HepG2 (cell line): ENCODE data around the gene TMEM232. TPM values are rescaled to one million over a fixed set of nuclear protein-coding genes. Genes with fewer than 3 reads are reported as not detected.
A peak's percentile ranks its signal among the peaks of the same experiment; 100 is the strongest.

Experiments
- ATAC-seq: fragments of 200-7000 bp; cut with Tn5 transposase; 3 replicates; pipeline ENCODE4 v1.9.1; 2020; ENCODE audit warnings: mild to moderate bottlenecking, moderate library complexity
- BruUV-seq: library from RNA; stranded (reverse); fragments of 400-500 nt; replicated peaks from 2 replicates; lab custom pipeline; 2021; lab: Mats Ljungman, UMichigan
- CTCF ChIA-PET: fragments of 300-600 bp; formaldehyde crosslinking; extraction: SDS; loops from one replicate; lab custom pipeline; 2021; ENCODE audit warnings: low total read pairs, inconsistent platforms, low intra/inter-chr PET ratio; lab: Yijun Ruan, JAX
- POLR2A ChIA-PET: fragments of 350-600 bp; sonication (Branson Sonifier 250); formaldehyde crosslinking; loops from one replicate; lab custom pipeline; 2020; ENCODE audit warnings: antibody characterized with exemption, inconsistent platforms; lab: Yijun Ruan, JAX
- DNase-seq: peaks from one replicate; pipeline ENCODE4 v3.0.0-alpha.2; 2015; ENCODE audit warnings: low spot score
- FAIRE-seq: peaks from 3 replicates; lab custom pipeline; 2011; peaks lifted over from hg19 to GRCh38; lab: Jason Lieb, UNC
- H2AFZ ChIP-seq: one replicate; pipeline ENCODE4 v1.6.1; 2011; ENCODE audit warnings: low read length, inconsistent platforms
- H3K27ac ChIP-seq: fragments of 300-600 bp; 3 replicates; pipeline ENCODE4 v1.8.0; 2011; ENCODE audit warnings: mixed run types, mild to moderate bottlenecking, mixed read lengths, low read length, inconsistent platforms; ENCODE audit not compliant: insufficient read depth; ENCODE audit errors: extremely low read length
- H3K27me3 ChIP-seq, 2 experiments: fragments of 200-600 bp in 1 of 2; 2 replicates in 1 of 2; 3 replicates in 1 of 2; pipeline versions ENCODE4 v1.6.0 to v1.8.0; 2011; ENCODE audit warnings: low read length in 2 of 2, mild to moderate bottlenecking in 2 of 2, moderate library complexity in 2 of 2, inconsistent platforms in 1 of 2; ENCODE audit not compliant: insufficient read depth in 2 of 2, control insufficient read depth in 1 of 2
- H3K36me3 ChIP-seq, 2 experiments: fragments of 200-600 bp in 1 of 2; replicated peaks in 1 of 2; 2 replicates in 1 of 2; 3 replicates in 1 of 2; pipeline versions ENCODE4 v1.5.1 to v1.8.0; 2011; ENCODE audit warnings: low read length in 2 of 2, inconsistent platforms in 1 of 2; ENCODE audit not compliant: insufficient read depth in 2 of 2, control insufficient read depth in 1 of 2
- H3K4me1 ChIP-seq: 2 replicates; pipeline ENCODE4 v1.5.1; 2012; ENCODE audit warnings: low read length, inconsistent platforms; ENCODE audit not compliant: insufficient read depth
- H3K4me2 ChIP-seq: 2 replicates; pipeline ENCODE4 v1.6.0; 2011; ENCODE audit warnings: low read depth, low read length, inconsistent platforms
- H3K4me3 ChIP-seq, 3 experiments: fragments of 200-600 bp in 1 of 3; sonication (generic), shearing (Covaris generic) in 1 of 3; replicated peaks in 1 of 3; 2 replicates each; pipeline ENCODE4 v1.5.1; 2011 to 2016; ENCODE audit warnings: low read length in 3 of 3, inconsistent platforms in 2 of 3, low read depth in 2 of 3, mild to moderate bottlenecking in 2 of 3, control low read depth in 1 of 3, mixed read lengths in 1 of 3; ENCODE audit not compliant: insufficient read depth in 1 of 3
- H3K79me2 ChIP-seq: one replicate; pipeline ENCODE4 v1.6.1; 2011; ENCODE audit warnings: low read length, inconsistent platforms; ENCODE audit not compliant: insufficient read depth
- H3K9ac ChIP-seq: 2 replicates; pipeline ENCODE4 v1.6.0; 2011; ENCODE audit warnings: mild to moderate bottlenecking, low read depth, low read length, inconsistent platforms; ENCODE audit not compliant: insufficient read depth
- H3K9me3 ChIP-seq: 2 replicates; pipeline ENCODE4 v1.5.1; 2012; ENCODE audit warnings: mild to moderate bottlenecking, low read length
- H4K20me1 ChIP-seq: 2 replicates; pipeline ENCODE4 v1.6.0; 2011; ENCODE audit warnings: inconsistent platforms, mild to moderate bottlenecking, low read length, moderate library complexity; ENCODE audit not compliant: insufficient read depth
- ARID3A ChIP-seq: IDR thresholded peaks from 2 replicates; pipeline ENCODE4 v1.6.1; 2012; ENCODE audit warnings: low read depth, low read length, improper control_type of control experiment
- ARNT2 ChIP-seq: sonication (generic); formaldehyde crosslinking; IDR thresholded peaks from 2 replicates; pipeline ENCODE4 v1.8.0; 2022; ENCODE audit warnings: mild to moderate bottlenecking, low read depth, missing genetic modification reagents, moderate library complexity
- BCL3 ChIP-seq: sonication (generic); formaldehyde crosslinking; IDR thresholded peaks from 2 replicates; pipeline ENCODE4 v1.5.1; 2020; ENCODE audit warnings: mild to moderate bottlenecking, missing genetic modification reagents, moderate library complexity
- IKZF1 ChIP-seq: fragments of 450-650 bp; IDR thresholded peaks from 2 replicates; pipeline ENCODE4 v1.7.1; 2016
- KLF6 ChIP-seq: IDR thresholded peaks from 2 replicates; pipeline ENCODE4 v1.8.0; 2016; ENCODE audit warnings: missing biosample characterization, missing genetic modification reagents
- NFIB ChIP-seq: sonication (generic); formaldehyde crosslinking; IDR thresholded peaks from 2 replicates; pipeline ENCODE4 v1.9.0; 2021; ENCODE audit warnings: missing genetic modification reagents, mild to moderate bottlenecking, borderline replicate concordance
- NFIC ChIP-seq: IDR thresholded peaks from 2 replicates; pipeline ENCODE4 v1.6.1; 2012; ENCODE audit warnings: mild to moderate bottlenecking, low read length, inconsistent platforms
- SMC3 ChIP-seq: IDR thresholded peaks from 2 replicates; pipeline ENCODE4 v1.6.1; 2011; ENCODE audit warnings: low read length, improper control_type of control experiment
- SSRP1 ChIP-seq: IDR thresholded peaks from 2 replicates; pipeline ENCODE4 v1.6.1; 2016; ENCODE audit warnings: control low read depth
- STAG1 ChIP-seq: sonication (generic); formaldehyde crosslinking; IDR thresholded peaks from 2 replicates; pipeline ENCODE4 v1.4.0; 2020; ENCODE audit warnings: missing genetic modification reagents
- ZC3H13 ChIP-seq: sonication (generic); formaldehyde crosslinking; IDR thresholded peaks from 2 replicates; pipeline ENCODE4 v1.8.1; 2023; ENCODE audit warnings: mild to moderate bottlenecking, missing genetic modification reagents, moderate library complexity
- ZFP62 ChIP-seq: sonication (generic); formaldehyde crosslinking; IDR thresholded peaks from 2 replicates; pipeline ENCODE4 v1.4.0; 2020; ENCODE audit warnings: missing genetic modification reagents
- ZKSCAN5 ChIP-seq: sonication (generic); formaldehyde crosslinking; IDR thresholded peaks from 2 replicates; pipeline ENCODE4 v1.5.1; 2020; ENCODE audit warnings: mild to moderate bottlenecking, missing genetic modification reagents
- ZNF639 ChIP-seq: conservative IDR thresholded peaks from 2 replicates; pipeline ENCODE4 v1.6.1; 2018; ENCODE audit warnings: missing genetic modification reagents
- WGBS: methylation state at CpG from one replicate; pipeline ENCODE4 v1.1.6; 2017; ENCODE audit warnings: low lambda C conversion rate; 5-methylcytosine and 5-hydroxymethylcytosine counted together
- in situ Hi-C: cut with HindIII; loops from 2 replicates; pipeline ENCODE4 v1.10.0; 2017; ENCODE audit warnings: low pct_unique_long_range_greater_than_20kb; ENCODE audit not compliant: extremely low pct_ligation_motif_present
- intact Hi-C: fragments of 100-400 bp; cut with micrococcal nuclease; formaldehyde crosslinking; loops from one replicate; pipeline ENCODE4 v1.10.0; 2022; ENCODE audit not compliant: unreplicated experiment
- polyA plus RNA-seq, 8 experiments: library from polyadenylated mRNA; depleted of rRNA in 3 of 8; stranded (reverse) in 7 of 8; unstranded in 1 of 8; fragments of >200 nt; fragmentation: Illumina TruSeq in 4 of 8; extraction: Trizol in 4 of 8; gene quantifications; 2 replicates each; pipeline versions ENCODE4 v1.2.1 to v1.2.3, GENCODE V29; 2011 to 2016; ENCODE audit warnings: low read depth in 4 of 8, missing spikeins in 1 of 8, mixed read lengths in 1 of 8; ENCODE audit not compliant: insufficient read depth in 1 of 8
- total RNA-seq, 5 experiments: library from RNA; depleted of rRNA; stranded (reverse); fragments of >200 nt; fragmentation: Illumina TruSeq; extraction: Trizol; gene quantifications; 2 replicates each; pipeline ENCODE4 v1.2.3, GENCODE V29; 2016; ENCODE audit warnings: low read depth in 1 of 5

Gene TMEM232
- total and polyA plus RNA-seq, 2 of the 13 experiments (the other 11 are each of a cell fraction or from before 2014, with no cell fraction given): 0.29 to 0.71 TPM

- no peak overlapping the region for H3K4me2 ChIP-seq
- H3K27me3 ChIP-seq: no peaks in the 10 kb centered on the region
- in situ Hi-C loops: no loop called here
- TF ChIP-seq NFIC: no peak
- TF ChIP-seq SMC3: 0 out of 2 replicates have a peak, but pooled peaks have one; percentile 3
- TF ChIP-seq STAG1 (CRISPR knock-in tag): peak; percentile 56
- TF ChIP-seq ARID3A: peak; percentile 75; the same call in 1 of the 2 replicates
- TF ChIP-seq KLF6: no peak
- no peak for TF ChIP-seq IKZF1
- DNase-seq (peak; percentile 9), ATAC-seq (no peak), FAIRE-seq (no peak)
- no peak overlapping the region for H3K9ac ChIP-seq
- no peak overlapping the region for H2AFZ ChIP-seq
- H3K9me3 ChIP-seq: no peaks in the 10 kb centered on the region
- H4K20me1 ChIP-seq: no peaks in the 10 kb centered on the region
- intact Hi-C loops: loop anchor here (1.0 kb wide), 1 partner anchor 184 kb away; no protein-coding TSS in a partner anchor
- no peak overlapping the region for H3K27ac ChIP-seq
- no peaks in the 10 kb centered on the region for H3K36me3 ChIP-seq
- POLR2A ChIA-PET: no interaction called here
- no peak overlapping the region for H3K4me3 ChIP-seq
- BruUV-seq: no TSS peak
- 9% methylated on average over 2 of the region's 2 CpGs for WGBS
- no peaks in the 10 kb centered on the region for H3K4me1 ChIP-seq
- CTCF ChIA-PET: interaction anchor here (1.1 to 1.2 kb wide), 2 partner anchors 185 to 934 kb away, joined by 3 to 4 read pairs; no protein-coding TSS in a partner anchor
- no peaks in the 10 kb centered on the region for H3K79me2 ChIP-seq
Measured at GRCh38 chr5:110625376-110625999, 101.0 kb downstream of the TMEM232 start.

GRCh38 chr5:110623874-110624273, 102.6 kb downstream of the TMEM232 start:
- H3K9ac ChIP-seq: no peak overlapping the region
- ChIA-PET CTCF (no interaction called here), POLR2A (no interaction called here)
- no peaks in the 10 kb centered on the region for H3K79me2 ChIP-seq
- no peaks in the 10 kb centered on the region for H4K20me1 ChIP-seq
- no peak overlapping the region for H3K27ac ChIP-seq
- no peaks in the 10 kb centered on the region for H3K36me3 ChIP-seq
- intact Hi-C loops (no loop called here), in situ Hi-C loops (no loop called here)
- no peaks in the 10 kb centered on the region for H3K4me1 ChIP-seq
- no peak for TF ChIP-seq ZC3H13 (CRISPR knock-in tag)
- no peak for TF ChIP-seq ARNT2
- TF ChIP-seq BCL3 (CRISPR knock-in tag): no peak
- TF ChIP-seq SSRP1 (CRISPR knock-in tag): no peak
- no peak for TF ChIP-seq NFIB (CRISPR knock-in tag)
- TF ChIP-seq ZFP62 (CRISPR knock-in tag): no peak
- no peak for TF ChIP-seq ZKSCAN5 (CRISPR knock-in tag)
- TF ChIP-seq ZNF639 (CRISPR knock-in tag): no peak
- H3K4me2 ChIP-seq: no peak overlapping the region
- no TSS peak for BruUV-seq
- H3K4me3 ChIP-seq: no peak overlapping the region
- no peaks in the 10 kb centered on the region for H3K9me3 ChIP-seq
- DNase-seq (no peak), FAIRE-seq (no peak), ATAC-seq (no peak)
- H3K27me3 ChIP-seq: no peaks in the 10 kb centered on the region
- no peak overlapping the region for H2AFZ ChIP-seq
